Panc1 (cell line): ENCODE measurements around the gene HYAL3. TPM values are rescaled to one million over a fixed set of nuclear protein-coding genes. Genes with fewer than 3 reads are reported as not detected.

Experiments used
- ATAC-seq: fragments of 200-7000 bp; cut with Tn5 transposase; 2 replicates; pipeline ENCODE4 v1.9.1; 2020; ENCODE audit warnings: mild to moderate bottlenecking, moderate library complexity
- BruUV-seq: library from RNA; stranded (reverse); fragments of 400-500 nt; replicated peaks from 2 replicates; lab custom pipeline; 2021; lab: Mats Ljungman, UMichigan
- CTCF ChIA-PET: fragments of 300-600 bp; sonication (Branson Sonifier 250); formaldehyde crosslinking; loops from one replicate; lab custom pipeline; 2022; ENCODE audit warnings: antibody characterized with exemption; lab: Charles Lee
- POLR2A ChIA-PET: fragments of 300-600 bp; sonication (Branson Sonifier 250); formaldehyde crosslinking; loops from one replicate; lab custom pipeline; 2022; ENCODE audit warnings: antibody characterized with exemption; lab: Charles Lee
- DNase-seq: peaks from one replicate; pipeline ENCODE4 v3.0.0-alpha.2; 2010; ENCODE audit warnings: low read depth, low spot score
- H3K27ac ChIP-seq: 2 replicates; pipeline ENCODE4 v1.5.1; 2011; ENCODE audit warnings: mild to moderate bottlenecking, low read length, inconsistent platforms
- H3K27me3 ChIP-seq: fragments of 200-500 bp; sonication (Bioruptor generic); 2 replicates; pipeline ENCODE4 v1.6.0; 2014; ENCODE audit warnings: low read length, inconsistent platforms; ENCODE audit not compliant: control insufficient read depth, insufficient read depth
- H3K36me3 ChIP-seq: fragments of 200-500 bp; sonication (Bioruptor generic); 2 replicates; pipeline ENCODE4 v1.5.1; 2014; ENCODE audit warnings: inconsistent platforms, mild to moderate bottlenecking, low read length, moderate library complexity; ENCODE audit not compliant: control insufficient read depth, insufficient read depth
- H3K4me1 ChIP-seq: 2 replicates; pipeline ENCODE4 v1.5.1; 2011; ENCODE audit warnings: inconsistent platforms, mild to moderate bottlenecking, low read length, moderate library complexity; ENCODE audit not compliant: control insufficient read depth, insufficient read depth
- H3K4me3 ChIP-seq, 2 experiments: 2 replicates each; pipeline ENCODE4 v1.5.1; 2011 to 2012; ENCODE audit warnings: low read depth in 2 of 2, low read length in 2 of 2, mild to moderate bottlenecking in 2 of 2, inconsistent platforms in 1 of 2, moderate library complexity in 1 of 2
- H3K9me3 ChIP-seq: fragments of 200-500 bp; sonication (Bioruptor generic); 2 replicates; pipeline ENCODE4 v1.5.1; 2014; ENCODE audit warnings: low read depth, mild to moderate bottlenecking, inconsistent platforms, low read length, moderate library complexity; ENCODE audit not compliant: control insufficient read depth, insufficient read depth
- POLR2AphosphoS5 ChIP-seq: IDR thresholded peaks from 2 replicates; pipeline ENCODE4 v1.6.1; 2012; ENCODE audit warnings: mild to moderate bottlenecking, low read depth, low read length, moderate library complexity
- SIN3A ChIP-seq: IDR thresholded peaks from 2 replicates; pipeline ENCODE4 v1.6.1; 2012; ENCODE audit warnings: low read depth, mild to moderate bottlenecking, low read length, moderate library complexity, borderline replicate concordance; ENCODE audit not compliant: insufficient read depth
- TCF7L2 ChIP-seq: IDR thresholded peaks from 2 replicates; pipeline ENCODE4 v1.6.1; 2011; ENCODE audit warnings: mild to moderate bottlenecking, low read depth, low read length, inconsistent platforms
- in situ Hi-C: cut with HindIII; loops from 2 replicates; pipeline ENCODE4 v1.10.0; 2016; ENCODE audit warnings: low sequenced_read_pairs, low pct_unique_long_range_greater_than_20kb
- intact Hi-C: fragments of 100-400 bp; cut with micrococcal nuclease; formaldehyde crosslinking; loops from one replicate; pipeline ENCODE4 v1.10.0; 2022; ENCODE audit not compliant: unreplicated experiment
- total RNA-seq: library from RNA; stranded (reverse); gene quantifications from one replicate; pipeline ENCODE4 v1.2.1, GENCODE V29; 2021; ENCODE audit not compliant: unreplicated experiment
- TF ChIP-seq, protein P1 (sequence below), 2 experiments: IDR thresholded peaks; 2 replicates each; pipeline ENCODE4 v1.6.1; 2011 to 2012; ENCODE audit warnings: low read depth in 2 of 2, control low read depth in 1 of 2, low read length in 1 of 2, mild to moderate bottlenecking in 1 of 2, moderate library complexity in 1 of 2; ENCODE audit not compliant: insufficient read depth in 1 of 2
- TF ChIP-seq, protein P2 (sequence below): fragments of 450-650 bp; IDR thresholded peaks from 2 replicates; pipeline ENCODE4 v1.5.1; 2017; ENCODE audit warnings: mild to moderate bottlenecking

Gene HYAL3
- total RNA-seq, 1 experiment from 2014 or later, result 3.9 TPM

DNA sequence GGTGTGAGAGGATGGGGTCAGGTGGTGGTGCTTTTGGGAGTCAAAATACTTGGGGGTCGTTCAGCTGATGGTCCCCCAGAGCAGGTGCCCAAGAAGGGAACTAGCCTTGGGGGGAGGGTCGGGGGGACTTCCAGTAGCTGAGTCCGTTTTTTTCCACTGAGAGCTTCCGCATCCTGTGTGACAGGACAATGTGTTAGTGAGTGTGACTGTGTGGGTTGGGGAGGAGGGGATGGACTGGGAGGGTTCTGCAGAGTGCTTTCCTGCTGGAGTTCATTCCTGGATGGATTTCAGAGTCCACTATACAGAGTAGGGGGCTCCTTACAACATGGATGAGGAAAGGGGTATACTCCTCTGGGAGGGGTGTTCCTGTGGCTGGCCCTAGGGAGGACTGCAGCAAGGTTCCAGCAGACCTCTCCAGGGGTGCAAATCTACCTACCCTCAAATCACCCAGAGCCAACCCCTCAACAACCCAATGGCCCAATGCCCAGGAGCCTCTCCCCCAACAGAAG lies 23.9 kb upstream of the HYAL3 start:
- Histone ChIP-seq H3K4me1 (peaks cover 30% of the 10 kb centered on the region), H3K4me3 (no peak overlapping the region), H3K27ac (no peak overlapping the region), H3K9me3 (no peaks in the 10 kb centered on the region), H3K36me3 (peaks cover 5% of the 10 kb centered on the region; the same call in 1 of the 2 replicates), H3K27me3 (no peaks in the 10 kb centered on the region)
- intact Hi-C loops (no loop called here), in situ Hi-C loops (no loop called here)
- ATAC-seq, result no peak
- BruUV-seq, result no TSS peak
- ChIA-PET POLR2A (no interaction called here), CTCF (no interaction called here)
- DNase-seq, result no peak
- no peak for TF ChIP-seq TCF7L2
- no peak for TF ChIP-seq SIN3A
- no peak for TF ChIP-seq POLR2AphosphoS5
- TF ChIP-seq, protein P1, sequence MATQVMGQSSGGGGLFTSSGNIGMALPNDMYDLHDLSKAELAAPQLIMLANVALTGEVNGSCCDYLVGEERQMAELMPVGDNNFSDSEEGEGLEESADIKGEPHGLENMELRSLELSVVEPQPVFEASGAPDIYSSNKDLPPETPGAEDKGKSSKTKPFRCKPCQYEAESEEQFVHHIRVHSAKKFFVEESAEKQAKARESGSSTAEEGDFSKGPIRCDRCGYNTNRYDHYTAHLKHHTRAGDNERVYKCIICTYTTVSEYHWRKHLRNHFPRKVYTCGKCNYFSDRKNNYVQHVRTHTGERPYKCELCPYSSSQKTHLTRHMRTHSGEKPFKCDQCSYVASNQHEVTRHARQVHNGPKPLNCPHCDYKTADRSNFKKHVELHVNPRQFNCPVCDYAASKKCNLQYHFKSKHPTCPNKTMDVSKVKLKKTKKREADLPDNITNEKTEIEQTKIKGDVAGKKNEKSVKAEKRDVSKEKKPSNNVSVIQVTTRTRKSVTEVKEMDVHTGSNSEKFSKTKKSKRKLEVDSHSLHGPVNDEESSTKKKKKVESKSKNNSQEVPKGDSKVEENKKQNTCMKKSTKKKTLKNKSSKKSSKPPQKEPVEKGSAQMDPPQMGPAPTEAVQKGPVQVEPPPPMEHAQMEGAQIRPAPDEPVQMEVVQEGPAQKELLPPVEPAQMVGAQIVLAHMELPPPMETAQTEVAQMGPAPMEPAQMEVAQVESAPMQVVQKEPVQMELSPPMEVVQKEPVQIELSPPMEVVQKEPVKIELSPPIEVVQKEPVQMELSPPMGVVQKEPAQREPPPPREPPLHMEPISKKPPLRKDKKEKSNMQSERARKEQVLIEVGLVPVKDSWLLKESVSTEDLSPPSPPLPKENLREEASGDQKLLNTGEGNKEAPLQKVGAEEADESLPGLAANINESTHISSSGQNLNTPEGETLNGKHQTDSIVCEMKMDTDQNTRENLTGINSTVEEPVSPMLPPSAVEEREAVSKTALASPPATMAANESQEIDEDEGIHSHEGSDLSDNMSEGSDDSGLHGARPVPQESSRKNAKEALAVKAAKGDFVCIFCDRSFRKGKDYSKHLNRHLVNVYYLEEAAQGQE (IDR thresholded peaks at IDR 0.05; ENCODE audit: insufficient read depth in 1 of 2, low read depth in 2 of 2, low read length in 1 of 2), result no peak
- TF ChIP-seq, protein P2, sequence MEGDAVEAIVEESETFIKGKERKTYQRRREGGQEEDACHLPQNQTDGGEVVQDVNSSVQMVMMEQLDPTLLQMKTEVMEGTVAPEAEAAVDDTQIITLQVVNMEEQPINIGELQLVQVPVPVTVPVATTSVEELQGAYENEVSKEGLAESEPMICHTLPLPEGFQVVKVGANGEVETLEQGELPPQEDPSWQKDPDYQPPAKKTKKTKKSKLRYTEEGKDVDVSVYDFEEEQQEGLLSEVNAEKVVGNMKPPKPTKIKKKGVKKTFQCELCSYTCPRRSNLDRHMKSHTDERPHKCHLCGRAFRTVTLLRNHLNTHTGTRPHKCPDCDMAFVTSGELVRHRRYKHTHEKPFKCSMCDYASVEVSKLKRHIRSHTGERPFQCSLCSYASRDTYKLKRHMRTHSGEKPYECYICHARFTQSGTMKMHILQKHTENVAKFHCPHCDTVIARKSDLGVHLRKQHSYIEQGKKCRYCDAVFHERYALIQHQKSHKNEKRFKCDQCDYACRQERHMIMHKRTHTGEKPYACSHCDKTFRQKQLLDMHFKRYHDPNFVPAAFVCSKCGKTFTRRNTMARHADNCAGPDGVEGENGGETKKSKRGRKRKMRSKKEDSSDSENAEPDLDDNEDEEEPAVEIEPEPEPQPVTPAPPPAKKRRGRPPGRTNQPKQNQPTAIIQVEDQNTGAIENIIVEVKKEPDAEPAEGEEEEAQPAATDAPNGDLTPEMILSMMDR, result no peak

DNA sequence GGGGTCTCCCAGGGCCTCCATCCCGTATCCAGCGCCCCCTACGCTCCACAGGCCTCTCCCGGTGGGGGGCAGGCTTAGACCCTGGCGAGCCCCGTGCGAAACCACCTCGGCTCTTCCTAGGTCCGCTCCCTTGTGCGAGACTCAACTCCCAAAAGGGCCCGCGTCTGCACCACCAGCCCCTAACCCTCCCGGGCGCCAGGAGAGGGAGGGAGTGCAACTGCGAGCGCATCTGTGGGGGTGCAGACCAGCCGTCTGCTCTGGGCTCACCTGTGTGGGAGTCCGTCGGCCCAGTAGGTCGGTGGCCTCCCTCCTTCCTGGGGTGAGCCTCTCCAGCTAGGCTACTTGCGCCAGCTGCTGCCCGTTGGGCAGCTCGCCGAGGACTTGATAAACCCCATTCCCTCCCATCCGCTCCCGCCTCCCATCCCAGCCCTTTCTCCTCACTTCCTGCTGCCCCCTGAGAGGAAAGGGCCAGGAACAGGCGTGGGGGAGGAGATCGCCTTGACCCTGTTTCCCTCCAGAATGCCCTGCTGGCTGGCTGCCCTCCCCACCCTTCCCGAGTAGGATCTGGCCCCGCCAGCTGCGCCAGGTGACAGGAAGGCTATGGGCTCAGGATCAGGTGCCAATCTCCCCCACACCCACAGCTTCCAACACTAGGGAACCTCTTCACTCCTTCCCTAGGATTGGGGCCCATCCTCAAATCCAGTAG lies 23.3 kb upstream of the HYAL3 start, which contains the start of gene HYAL2:
TSS of gene HYAL2 (minus strand) at position 360 of the 706 bp plus-strand sequence. CDS start 2,256 bp downstream, outside the sequence.
- no TSS peak for BruUV-seq
- TF ChIP-seq SIN3A (no peak), POLR2AphosphoS5 (no peak), TCF7L2 (no peak)
- TF ChIP-seq, protein P2, result no peak
- TF ChIP-seq, protein P1 (IDR thresholded peaks at IDR 0.05; ENCODE audit: insufficient read depth in 1 of 2, low read depth in 2 of 2, low read length in 1 of 2), result no peak
- peaks cover 30% of the 10 kb centered on the region for H3K4me1 ChIP-seq
- no peaks in the 10 kb centered on the region for H3K9me3 ChIP-seq
- DNase-seq (no peak), ATAC-seq (no peak)
- peaks cover 3% of the 10 kb centered on the region; the same call in 1 of the 2 replicates for H3K36me3 ChIP-seq
- intact Hi-C loops, result no loop called here
- ChIA-PET POLR2A (no interaction called here), CTCF (no interaction called here)
- H3K27ac ChIP-seq, result peak within 1 kb of the TSS; percentile 92
- in situ Hi-C loops, result no loop called here
- H3K4me3 ChIP-seq, result peak within 1 kb of the TSS; percentile 82 to 93
- no peaks in the 10 kb centered on the region for H3K27me3 ChIP-seq
